H1 (cell line): Measurements from ENCODE around the gene RRP12. TPM values are rescaled to one million over a fixed set of nuclear protein-coding genes. Genes with fewer than 3 reads are reported as not detected.

Experiments used
- CTCF ChIA-PET: fragments of 300-600 bp; sonication (Branson Sonifier 250); formaldehyde crosslinking; loops from one replicate; lab custom pipeline; 2021; ENCODE audit not compliant: partially characterized antibody; lab: Charles Lee
- POLR2A ChIA-PET: fragments of 300-600 bp; sonication (Branson Sonifier 250); formaldehyde crosslinking; loops from one replicate; lab custom pipeline; 2021; ENCODE audit warnings: inconsistent platforms; ENCODE audit not compliant: partially characterized antibody; lab: Charles Lee
- DNase-seq, 2 experiments: peaks; one replicate each; pipeline versions ENCODE4 v3.0.0 to v3.0.0-alpha.2; 2010 to 2022; ENCODE audit warnings: low spot score in 2 of 2, low read depth in 1 of 2, mixed read lengths in 1 of 2
- FAIRE-seq: peaks from 2 replicates; lab custom pipeline; 2011; peaks lifted over from hg19 to GRCh38; lab: Jason Lieb, UNC
- H2AFZ ChIP-seq: 2 replicates; pipeline ENCODE4 v1.8.1; 2012; ENCODE audit warnings: low read length, inconsistent platforms
- H2AK5ac ChIP-seq: 2 replicates; pipeline ENCODE4 v1.6.1; 2013; ENCODE audit warnings: low read depth, low read length
- H2BK120ac ChIP-seq: replicated peaks from 2 replicates; pipeline ENCODE3; 2013; ENCODE audit warnings: low read depth, low read length, inconsistent platforms
- H2BK12ac ChIP-seq: 2 replicates; pipeline ENCODE4 v1.6.1; 2013; ENCODE audit warnings: low read depth, low read length
- H2BK15ac ChIP-seq: 2 replicates; pipeline ENCODE4 v1.6.1; 2013; ENCODE audit warnings: low read length
- H2BK20ac ChIP-seq: 2 replicates; pipeline ENCODE4 v1.6.1; 2013; ENCODE audit warnings: low read length
- H2BK5ac ChIP-seq: 2 replicates; pipeline ENCODE4 v1.6.1; 2013; ENCODE audit warnings: low read depth, low read length
- H3K14ac ChIP-seq: 2 replicates; pipeline ENCODE4 v1.6.1; 2013; ENCODE audit warnings: inconsistent platforms; ENCODE audit not compliant: insufficient read length
- H3K18ac ChIP-seq: 2 replicates; pipeline ENCODE4 v1.6.1; 2013; ENCODE audit warnings: low read length; ENCODE audit errors: extremely low read depth
- H3K23ac ChIP-seq: 2 replicates; pipeline ENCODE4 v1.6.1; 2013; ENCODE audit warnings: inconsistent platforms; ENCODE audit not compliant: insufficient read length
- H3K23me2 ChIP-seq: 2 replicates; pipeline ENCODE4 v1.6.1; 2013; ENCODE audit warnings: low read depth, low read length
- H3K27ac ChIP-seq: 2 replicates; pipeline ENCODE4 v1.6.1; 2011; ENCODE audit warnings: low read depth, low read length, inconsistent platforms
- H3K27me3 ChIP-seq, 4 experiments: replicated peaks in 1 of 4; 1 replicate in 1 of 4; 2 replicates in 3 of 4; pipeline versions ENCODE4 v1.6.1 to v1.8.1; 2011 to 2013; ENCODE audit warnings: low read length in 3 of 4, mild to moderate bottlenecking in 3 of 4, inconsistent platforms in 2 of 4, mixed read lengths in 2 of 4, moderate library complexity in 1 of 4; ENCODE audit not compliant: control insufficient read depth in 3 of 4, insufficient read depth in 3 of 4; ENCODE audit errors: extremely low read depth in 1 of 4
- H3K36me3 ChIP-seq, 4 experiments: 2 replicates each; pipeline versions ENCODE4 v1.6.1 to v1.8.1; 2011 to 2013; ENCODE audit warnings: mild to moderate bottlenecking in 4 of 4, low read length in 3 of 4, moderate library complexity in 2 of 4, control low read depth in 1 of 4, inconsistent platforms in 1 of 4; ENCODE audit not compliant: insufficient read depth in 4 of 4, control insufficient read depth in 2 of 4
- H3K4ac ChIP-seq: replicated peaks from 2 replicates; pipeline ENCODE3; 2013; ENCODE audit warnings: low read length, low read depth, mixed read lengths, inconsistent platforms; ENCODE audit not compliant: insufficient read length
- H3K4me1 ChIP-seq, 4 experiments: replicated peaks in 1 of 4; 1 replicate in 1 of 4; 2 replicates in 3 of 4; pipeline versions ENCODE4 v1.6.1 to v1.8.1; 2011 to 2013; ENCODE audit warnings: low read length in 3 of 4, inconsistent platforms in 2 of 4, mixed read lengths in 1 of 4; ENCODE audit not compliant: insufficient read depth in 4 of 4, control insufficient read depth in 3 of 4
- H3K4me2 ChIP-seq, 2 experiments: 2 replicates each; pipeline versions ENCODE4 v1.6.1 to v1.8.1; 2011 to 2013; ENCODE audit warnings: low read depth in 2 of 2, low read length in 2 of 2, control low read depth in 1 of 2, inconsistent platforms in 1 of 2, mild to moderate bottlenecking in 1 of 2; ENCODE audit not compliant: insufficient read depth in 1 of 2
- H3K4me3 ChIP-seq, 4 experiments: fragments of 200-600, 300-600 bp in 1 of 4; sonication (generic), shearing (Covaris generic), sonication (Bioruptor Twin) in 1 of 4; 2 replicates each; pipeline versions ENCODE4 v1.5.1 to v1.8.1; 2011 to 2016; ENCODE audit warnings: low read length in 4 of 4, low read depth in 3 of 4, control low read depth in 2 of 4, inconsistent platforms in 2 of 4, mild to moderate bottlenecking in 2 of 4, mixed read lengths in 1 of 4, moderate library complexity in 1 of 4; ENCODE audit not compliant: insufficient read depth in 2 of 4; ENCODE audit errors: extremely low read depth in 1 of 4
- H3K56ac ChIP-seq: replicated peaks from 2 replicates; pipeline ENCODE3; 2013; ENCODE audit warnings: low read depth, mild to moderate bottlenecking, mixed read lengths, low read length, inconsistent platforms; ENCODE audit not compliant: insufficient read length
- H3K79me1 ChIP-seq: 2 replicates; pipeline ENCODE4 v1.6.1; 2013; ENCODE audit warnings: low read depth, low read length, control low read depth
- H3K79me2 ChIP-seq, 2 experiments: 2 replicates each; pipeline versions ENCODE4 v1.6.1 to v1.8.1; 2012 to 2013; ENCODE audit warnings: low read length in 2 of 2, mild to moderate bottlenecking in 2 of 2, inconsistent platforms in 1 of 2; ENCODE audit not compliant: insufficient read depth in 2 of 2, control insufficient read depth in 1 of 2
- H3K9ac ChIP-seq, 4 experiments: replicated peaks in 1 of 4; 1 replicate in 1 of 4; 2 replicates in 3 of 4; pipeline versions ENCODE4 v1.6.1 to v1.8.1; 2011 to 2013; ENCODE audit warnings: low read depth in 3 of 4, low read length in 3 of 4, control low read depth in 2 of 4, mild to moderate bottlenecking in 2 of 4, moderate library complexity in 2 of 4, inconsistent platforms in 1 of 4; ENCODE audit errors: extremely low read depth in 1 of 4
- H3K9me3 ChIP-seq, 2 experiments: 2 replicates each; pipeline versions ENCODE4 v1.6.1 to v1.8.1; 2012 to 2013; ENCODE audit warnings: mild to moderate bottlenecking in 2 of 2, moderate library complexity in 2 of 2, control low read depth in 1 of 2, inconsistent platforms in 1 of 2, low read depth in 1 of 2, low read length in 1 of 2, mixed read lengths in 1 of 2; ENCODE audit not compliant: insufficient read depth in 2 of 2
- H4K20me1 ChIP-seq, 2 experiments: replicated peaks in 1 of 2; 2 replicates each; pipeline versions ENCODE3 to v1.8.1; 2011 to 2013; ENCODE audit warnings: inconsistent platforms in 2 of 2, low read length in 2 of 2, mild to moderate bottlenecking in 1 of 2; ENCODE audit not compliant: insufficient read depth in 2 of 2, control insufficient read depth in 1 of 2
- H4K5ac ChIP-seq: 2 replicates; pipeline ENCODE4 v1.6.1; 2013; ENCODE audit warnings: low read length, low read depth, mixed read lengths, inconsistent platforms; ENCODE audit not compliant: insufficient read length
- H4K8ac ChIP-seq: 2 replicates; pipeline ENCODE4 v1.8.0; 2013; ENCODE audit warnings: mild to moderate bottlenecking, moderate library complexity, low read length, inconsistent platforms; ENCODE audit not compliant: insufficient read depth; ENCODE audit errors: extremely low read depth
- H4K91ac ChIP-seq: replicated peaks from 2 replicates; pipeline ENCODE3; 2013; ENCODE audit warnings: low read length, mixed read lengths, inconsistent platforms; ENCODE audit not compliant: insufficient read length
- ATF3 ChIP-seq: IDR thresholded peaks from 2 replicates; pipeline ENCODE4 v1.6.1; 2011; ENCODE audit warnings: low read depth, mild to moderate bottlenecking, low read length; ENCODE audit not compliant: insufficient read depth
- BACH1 ChIP-seq: IDR thresholded peaks from 2 replicates; pipeline ENCODE4 v1.6.1; 2012; ENCODE audit warnings: low read length, improper control_type of control experiment
- EGR1 ChIP-seq: IDR thresholded peaks from 2 replicates; pipeline ENCODE4 v1.6.1; 2011; ENCODE audit warnings: low read depth, low read length, borderline replicate concordance
- HDAC2 ChIP-seq, 2 experiments: fragments of 300-600 bp in 1 of 2; sonication (generic) in 1 of 2; IDR thresholded peaks; 2 replicates each; pipeline ENCODE4 v1.6.1; 2011 to 2012; ENCODE audit warnings: low read depth in 2 of 2, low read length in 2 of 2, mild to moderate bottlenecking in 2 of 2, moderate library complexity in 2 of 2, borderline replicate concordance in 1 of 2, inconsistent platforms in 1 of 2
- HDAC6 ChIP-seq: IDR thresholded peaks from one replicate; pipeline ENCODE4 v1.7.1; 2012; ENCODE audit warnings: low read depth, mild to moderate bottlenecking, inconsistent platforms, low read length, moderate library complexity
- KDM4A ChIP-seq: IDR thresholded peaks from one replicate; pipeline ENCODE4 v1.7.1; 2012; ENCODE audit warnings: low read depth, mild to moderate bottlenecking, moderate library complexity, low read length, inconsistent platforms; ENCODE audit not compliant: severe bottlenecking
- POU5F1 ChIP-seq: IDR thresholded peaks from 2 replicates; pipeline ENCODE4 v1.6.1; 2011; ENCODE audit warnings: low read depth, mild to moderate bottlenecking, low read length, moderate library complexity
- RXRA ChIP-seq: IDR thresholded peaks from 2 replicates; pipeline ENCODE4 v1.6.1; 2011; ENCODE audit warnings: low read depth, mild to moderate bottlenecking, low read length, moderate library complexity; ENCODE audit not compliant: insufficient read depth
- SAP30 ChIP-seq: fragments of 300-600 bp; sonication (generic); IDR thresholded peaks from 2 replicates; pipeline ENCODE4 v1.7.1; 2012; ENCODE audit warnings: low read length, moderate library complexity, mild to moderate bottlenecking, inconsistent platforms; ENCODE audit not compliant: insufficient read depth, insufficient replicate concordance
- SIRT6 ChIP-seq: IDR thresholded peaks from one replicate; pipeline ENCODE4 v1.7.1; 2012; ENCODE audit warnings: low read length, inconsistent platforms
- SUZ12 ChIP-seq: fragments of 200-600 bp; sonication (generic); IDR thresholded peaks from 2 replicates; pipeline ENCODE4 v1.6.1; 2012; ENCODE audit warnings: mild to moderate bottlenecking, inconsistent platforms, low read length, moderate library complexity, mixed read lengths
- TAF7 ChIP-seq: optimal IDR thresholded peaks from 2 replicates; pipeline ENCODE3; 2011; ENCODE audit warnings: low read depth, mild to moderate bottlenecking, inconsistent platforms, low read length, moderate library complexity, borderline replicate concordance
- WGBS, 2 experiments: shearing (Covaris generic) in 1 of 2; methylation state at CpG; one replicate each; pipeline versions ENCODE4 v1.1.6 to v1.1.7; 2013 to 2015; ENCODE audit warnings: low lambda C conversion rate in 2 of 2, mixed read lengths in 2 of 2, inconsistent platforms in 1 of 2, low coverage in 1 of 2, missing lambda C conversion rate in 1 of 2; ENCODE audit not compliant: insufficient replicate concordance in 2 of 2, insufficient coverage in 1 of 2, insufficient read length in 1 of 2; ENCODE audit errors: extremely low coverage in 1 of 2, missing lambda C conversion rate in 1 of 2; 5-methylcytosine and 5-hydroxymethylcytosine counted together
- polyA plus RNA-seq, 7 experiments: library from polyadenylated mRNA; depleted of rRNA in 3 of 7; stranded (reverse) in 5 of 7; unstranded in 2 of 7; fragments of >200 nt in 5 of 7; fragments of 200-250 nt in 2 of 7; gene quantifications; 1 replicate in 5 of 7; 2 replicates in 1 of 7; 4 replicates in 1 of 7; pipeline versions ENCODE4 v1.2.1 to v1.2.3, GENCODE V29; 2011 to 2013; ENCODE audit warnings: missing spikeins in 2 of 7, mixed read lengths in 2 of 7
- total RNA-seq: library from RNA; stranded (reverse); fragmentation: NEBNext Ultra II Directional; extraction: Animal tissue kit (Norgen Biotek cat#: 25700); gene quantifications from 2 replicates; pipeline ENCODE4 v1.2.1, GENCODE V29; 2021

The RRP12 gene
- total and polyA plus RNA-seq, 2 of the 8 experiments (the other 6 are each of a cell fraction or from before 2014, with no cell fraction given) = 21.0 to 65.8 TPM

DNA sequence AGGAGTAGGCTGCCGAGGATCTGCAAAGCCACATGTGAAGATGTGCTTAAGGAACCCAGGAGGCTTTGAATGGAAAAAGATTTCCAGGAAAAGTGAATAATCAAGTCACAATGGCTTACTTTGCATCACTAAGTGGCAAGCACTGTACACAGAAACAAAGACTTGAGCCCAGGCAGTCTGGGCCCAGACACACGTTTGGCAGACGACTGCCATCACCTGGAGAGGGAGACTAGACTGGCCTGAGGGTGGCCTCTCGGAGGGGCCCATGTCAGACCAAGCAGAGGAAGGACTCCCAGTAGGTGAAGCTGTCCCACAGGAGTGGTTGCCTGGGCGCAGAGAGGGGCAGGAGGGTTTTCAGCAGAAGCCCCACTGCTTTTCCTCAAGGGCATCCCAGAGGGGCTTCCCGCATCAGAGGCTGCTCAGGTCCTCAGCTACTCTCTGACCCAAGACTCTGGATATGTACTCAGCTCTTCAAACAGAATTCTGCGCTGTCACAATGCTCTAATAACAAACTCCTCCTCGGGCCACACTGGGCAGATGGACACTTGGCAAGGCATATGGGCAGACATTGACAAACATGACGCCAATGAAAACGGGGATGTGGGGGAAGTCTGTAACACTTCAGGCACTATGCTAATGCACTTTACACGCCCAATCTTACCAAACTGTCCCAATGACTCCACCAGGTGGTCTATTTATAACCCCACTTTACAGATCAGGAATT is 38.7 kb downstream of the RRP12 start:
- Histone ChIP-seq H4K20me1 (peaks cover 0 to 6% of the 10 kb centered on the region in 2 experiments), H4K91ac (no peak overlapping the region), H3K27me3 (no peaks in the 10 kb centered on the region), H3K56ac (no peak overlapping the region), H2AFZ (no peak overlapping the region), H3K4me3 (no peak overlapping the region), H3K23me2 (no peaks in the 10 kb centered on the region), H4K5ac (no peak overlapping the region), H3K9ac (no peak overlapping the region), H3K4ac (no peak overlapping the region), H3K79me1 (no peaks in the 10 kb centered on the region), H2BK5ac (no peak overlapping the region), H2AK5ac (no peak overlapping the region), H3K9me3 (no peaks in the 10 kb centered on the region), H3K27ac (no peak overlapping the region), H2BK120ac (no peak overlapping the region), H4K8ac (no peak overlapping the region), H3K4me2 (no peak overlapping the region), H2BK15ac (no peak overlapping the region), H3K18ac (no peak overlapping the region), H3K4me1 (no peaks in the 10 kb centered on the region; a peak in 1 of 7 replicates), H3K23ac (no peak overlapping the region), H3K79me2 (no peaks in the 10 kb centered on the region), H3K14ac (no peak overlapping the region), H3K36me3 (peaks cover 15 to 42% (median 38%) of the 10 kb centered on the region in 4 experiments), H2BK20ac (no peak overlapping the region), H2BK12ac (no peak overlapping the region)
- ChIA-PET CTCF (interaction anchor here (1.0 to 1.9 kb wide), 3 partner anchors 10 to 84 kb away, joined by 3 to 12 read pairs (median 7); no protein-coding TSS in a partner anchor), POLR2A (interaction anchor here (1.7 kb wide), 1 partner anchor 18 kb away, joined by 4 read pairs; no protein-coding TSS in a partner anchor)
- 90% methylated on average over 11 of the region's 11 CpGs; no CpG with 5 or more reads in 1 of the 2 experiments for WGBS, 2 experiments
- DNase-seq = no peak
- FAIRE-seq = no peak
- TF ChIP-seq SIRT6 = no peak
- no peak for TF ChIP-seq EGR1
- no peak for TF ChIP-seq TAF7
- no peak for TF ChIP-seq BACH1
- TF ChIP-seq SUZ12 = no peak
- TF ChIP-seq HDAC2 (IDR thresholded peaks at IDR 0.05; ENCODE audit: borderline replicate concordance in 1 of 2, low read depth in 2 of 2, low read length in 2 of 2) = no peak
- TF ChIP-seq HDAC6 = no peak
- TF ChIP-seq SAP30 = no peak
- TF ChIP-seq RXRA = no peak
- no peak for TF ChIP-seq KDM4A
- TF ChIP-seq ATF3 = no peak
- TF ChIP-seq POU5F1 = no peak
